ENCODE measurements around the gene TRMT11. TPM values are rescaled to one million over a fixed set of nuclear protein-coding genes. Genes with fewer than 3 reads are reported as not detected.
"Not testable (repeated sequence)": the region's sequence is repeated elsewhere in the genome, so short reads cannot be mapped to it uniquely, and the experiment has no call there.

The TRMT11 gene
- total and polyA plus RNA-seq, 9 of the 15 experiments (the other 6 are each of a cell fraction or from before 2014, with no cell fraction given), result 38.8 to 88.0 (median 59.8) TPM

- 83% methylated on average over 3 of the region's 3 CpGs for WGBS (ENCODE audit: insufficient coverage, low coverage, missing lambda C conversion rate)
- BruUV-seq (replicated peaks); H3K27ac ChIP-seq (ENCODE audit: extremely low read depth, low read depth, low read length); H4K20me1 ChIP-seq (replicated peaks; ENCODE audit: control insufficient read depth, insufficient read depth, low read length); H3K4me2 ChIP-seq (ENCODE audit: insufficient read depth, low read length); H3K9me3 ChIP-seq (replicated peaks; ENCODE audit: control insufficient read depth, insufficient read depth, low read depth, low read length); in situ Hi-C loops (cut with MboI); DNase-seq (ENCODE audit: extremely low read depth in 1 of 4, low spot score in 3 of 4); CTCF ChIA-PET (ENCODE audit: low intra/inter-chr PET ratio); POLR2A ChIA-PET; H3K9ac ChIP-seq (ENCODE audit: insufficient read depth in 1 of 2, low read depth in 2 of 2, low read length in 2 of 2); H3K9me1 ChIP-seq (ENCODE audit: control insufficient read depth, insufficient read depth, low read length); H3K79me2 ChIP-seq (ENCODE audit: control insufficient read depth, insufficient read depth, low read length); H3K4me3 ChIP-seq; FAIRE-seq; H3K27me3 ChIP-seq (ENCODE audit: control insufficient read depth in 2 of 2, insufficient read depth in 2 of 2, low read length in 2 of 2); H2AFZ ChIP-seq (ENCODE audit: low read depth, low read length); H3K4me1 ChIP-seq (replicated peaks in 1 of 2; ENCODE audit: control insufficient read depth in 2 of 2, insufficient read depth in 2 of 2, low read length in 2 of 2); intact Hi-C loops (cut with micrococcal nuclease); TF ChIP-seq ATF3 (CRISPR knock-in tag; conservative IDR thresholded peaks at IDR 0.05): not testable (repeated sequence)
- H3K36me3 ChIP-seq (ENCODE audit: control insufficient read depth, insufficient read depth, low read length), result peaks cover 83% of the 10 kb centered on the region
- TF ChIP-seq ARID1B (IDR thresholded peaks at IDR 0.05) (0 out of 2 replicates have a peak, but pooled peaks have one; percentile 12), CEBPB (tag; IDR thresholded peaks at IDR 0.05) (peak; percentile 36), TRIM24 (IDR thresholded peaks at IDR 0.05) (peak in 1 of 2 experiments; percentile 60; a peak in 2 of 4 replicates), ATF7 (IDR thresholded peaks at IDR 0.05) (peak; percentile 35; the same call in 1 of the 2 replicates), CEBPG (CRISPR knock-in tag; IDR thresholded peaks at IDR 0.05) (peak; percentile 80), CEBPG (tag; conservative IDR thresholded peaks at IDR 0.05 in 1 of 2, IDR thresholded peaks at IDR 0.05 in 1 of 2) (peak; percentile 61 to 94; a peak in 3 of 4 replicates), ZNF507 (tag; conservative IDR thresholded peaks at IDR 0.05) (peak; percentile 31), ATF3 (IDR thresholded peaks at IDR 0.05) (peak; percentile 86)
- ATAC-seq, result peak; percentile 45
These were observed 37.1 kb downstream of the TRMT11 start for GRCh38 chr6:126023474-126023873.

Data from K562 (cell line).